Uterus (tissue), 2 donors: ENCODE data around the gene TTC22.

ENCODE experiments used
- POLR2A ChIP-seq, 2 donors: fragments of 450-650 bp; IDR thresholded peaks; one replicate each; pipeline ENCODE4 v1.6.1; 2016; ENCODE audit warnings: antibody characterized with exemption in 2 of 2, mild to moderate bottlenecking in 1 of 2, moderate library complexity in 1 of 2
- TF ChIP-seq, protein P1 (sequence below), 4 experiments: fragments of 200-600 bp in 2 of 4; fragments of 450-650 bp in 2 of 4; sonication (generic) in 2 of 4; IDR thresholded peaks; one replicate each; pipeline ENCODE4 v1.5.1; 2016 to 2019; ENCODE audit warnings: antibody characterized with exemption in 4 of 4, mild to moderate bottlenecking in 2 of 4, moderate library complexity in 1 of 4

- TF ChIP-seq, protein P1, sequence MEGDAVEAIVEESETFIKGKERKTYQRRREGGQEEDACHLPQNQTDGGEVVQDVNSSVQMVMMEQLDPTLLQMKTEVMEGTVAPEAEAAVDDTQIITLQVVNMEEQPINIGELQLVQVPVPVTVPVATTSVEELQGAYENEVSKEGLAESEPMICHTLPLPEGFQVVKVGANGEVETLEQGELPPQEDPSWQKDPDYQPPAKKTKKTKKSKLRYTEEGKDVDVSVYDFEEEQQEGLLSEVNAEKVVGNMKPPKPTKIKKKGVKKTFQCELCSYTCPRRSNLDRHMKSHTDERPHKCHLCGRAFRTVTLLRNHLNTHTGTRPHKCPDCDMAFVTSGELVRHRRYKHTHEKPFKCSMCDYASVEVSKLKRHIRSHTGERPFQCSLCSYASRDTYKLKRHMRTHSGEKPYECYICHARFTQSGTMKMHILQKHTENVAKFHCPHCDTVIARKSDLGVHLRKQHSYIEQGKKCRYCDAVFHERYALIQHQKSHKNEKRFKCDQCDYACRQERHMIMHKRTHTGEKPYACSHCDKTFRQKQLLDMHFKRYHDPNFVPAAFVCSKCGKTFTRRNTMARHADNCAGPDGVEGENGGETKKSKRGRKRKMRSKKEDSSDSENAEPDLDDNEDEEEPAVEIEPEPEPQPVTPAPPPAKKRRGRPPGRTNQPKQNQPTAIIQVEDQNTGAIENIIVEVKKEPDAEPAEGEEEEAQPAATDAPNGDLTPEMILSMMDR (IDR thresholded peaks at IDR 0.05), result no peak
- no peak for TF ChIP-seq POLR2A (IDR thresholded peaks at IDR 0.05)
Observed at GRCh38 chr1:54777431-54777830, 23.7 kb downstream of the TTC22 start.
